ENCODE data around the gene TMEM53.

DNA sequence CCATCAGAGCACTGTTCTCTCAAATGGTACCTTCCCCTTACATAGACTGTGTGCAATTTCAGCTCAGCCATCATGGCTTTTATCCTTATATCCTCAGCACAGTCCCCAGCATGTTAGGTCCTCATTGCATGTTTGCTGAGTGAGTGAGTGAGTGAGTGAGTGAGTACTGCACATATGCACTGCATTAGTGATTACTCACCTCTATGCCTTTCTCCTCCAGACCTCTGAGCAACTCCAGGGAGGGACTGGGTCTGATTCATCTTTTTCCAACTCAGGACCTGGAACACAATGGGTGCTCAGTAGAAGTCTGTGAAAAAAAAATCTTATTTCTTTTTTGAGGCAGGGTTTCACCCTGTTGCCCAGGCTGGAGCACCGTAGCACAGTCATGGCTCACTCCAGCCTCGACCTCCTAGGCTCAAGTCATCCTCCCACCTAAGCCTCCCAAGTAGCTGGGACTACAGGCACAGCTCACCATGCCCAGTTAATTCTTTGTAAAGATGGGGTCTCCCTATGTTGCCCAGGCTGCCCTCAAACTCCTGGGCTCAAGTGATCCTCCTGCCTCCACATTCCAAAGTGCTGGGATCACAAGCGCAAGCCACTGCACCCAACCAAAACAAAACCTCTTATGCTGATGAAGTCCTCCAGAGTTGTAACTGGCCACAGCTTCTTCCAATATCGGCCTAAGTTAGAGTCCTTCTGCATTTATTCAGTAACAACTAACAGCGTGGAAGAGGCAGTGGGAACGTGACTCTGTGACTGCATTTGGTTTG, 33.0 kb upstream of the TMEM53 start:
- TF ChIP-seq, protein P1, sequence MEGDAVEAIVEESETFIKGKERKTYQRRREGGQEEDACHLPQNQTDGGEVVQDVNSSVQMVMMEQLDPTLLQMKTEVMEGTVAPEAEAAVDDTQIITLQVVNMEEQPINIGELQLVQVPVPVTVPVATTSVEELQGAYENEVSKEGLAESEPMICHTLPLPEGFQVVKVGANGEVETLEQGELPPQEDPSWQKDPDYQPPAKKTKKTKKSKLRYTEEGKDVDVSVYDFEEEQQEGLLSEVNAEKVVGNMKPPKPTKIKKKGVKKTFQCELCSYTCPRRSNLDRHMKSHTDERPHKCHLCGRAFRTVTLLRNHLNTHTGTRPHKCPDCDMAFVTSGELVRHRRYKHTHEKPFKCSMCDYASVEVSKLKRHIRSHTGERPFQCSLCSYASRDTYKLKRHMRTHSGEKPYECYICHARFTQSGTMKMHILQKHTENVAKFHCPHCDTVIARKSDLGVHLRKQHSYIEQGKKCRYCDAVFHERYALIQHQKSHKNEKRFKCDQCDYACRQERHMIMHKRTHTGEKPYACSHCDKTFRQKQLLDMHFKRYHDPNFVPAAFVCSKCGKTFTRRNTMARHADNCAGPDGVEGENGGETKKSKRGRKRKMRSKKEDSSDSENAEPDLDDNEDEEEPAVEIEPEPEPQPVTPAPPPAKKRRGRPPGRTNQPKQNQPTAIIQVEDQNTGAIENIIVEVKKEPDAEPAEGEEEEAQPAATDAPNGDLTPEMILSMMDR (IDR thresholded peaks at IDR 0.05): no peak
- TF ChIP-seq POLR2A (IDR thresholded peaks at IDR 0.05) (no peak), POLR2AphosphoS5 (IDR thresholded peaks at IDR 0.05) (no peak)

Measured in prostate gland (tissue), 2 donors.